ENCODE results near the gene SKA3.
"Not testable (repeated sequence)": the region's sequence is repeated elsewhere in the genome, so short reads cannot be mapped to it uniquely, and the experiment has no call there.

Gene SKA3

DNA sequence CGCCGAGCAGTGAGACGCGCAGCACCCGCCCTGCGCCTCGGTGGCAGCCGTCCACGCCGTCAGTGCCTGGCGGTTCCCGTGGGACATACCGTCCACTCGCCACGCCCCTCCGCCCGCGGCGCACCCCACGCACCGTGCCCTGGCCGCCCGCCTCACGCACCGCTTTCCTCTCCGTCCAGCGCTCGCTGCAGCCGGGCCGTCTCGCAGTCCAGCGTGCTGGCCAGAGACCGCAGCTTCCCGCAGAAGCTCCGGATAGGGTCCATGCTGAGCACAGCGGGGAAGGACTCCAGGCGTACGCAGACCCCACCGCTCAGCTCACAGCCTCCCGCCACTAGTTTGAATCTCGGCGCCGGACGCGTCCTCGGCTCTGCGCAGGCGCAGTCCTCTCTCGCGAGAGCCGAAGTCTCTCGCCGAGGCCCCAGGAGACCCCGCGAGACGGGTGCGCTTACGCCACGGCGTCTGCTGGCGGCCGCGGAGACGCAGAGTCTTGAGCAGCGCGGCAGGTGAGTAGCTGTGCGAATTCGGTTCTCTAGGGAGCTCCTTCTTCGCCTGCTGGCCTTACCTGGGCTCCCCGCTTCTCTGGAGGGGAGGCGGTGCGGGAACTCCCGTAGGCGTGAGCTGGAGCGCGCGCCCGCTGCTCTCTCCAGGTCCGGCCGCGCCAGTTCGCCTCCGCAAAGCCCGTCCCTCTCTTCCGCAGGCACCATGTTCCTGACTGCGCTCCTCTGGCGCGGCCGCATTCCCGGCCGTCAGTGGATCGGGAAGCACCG lies at the start of gene SKA3, which contains the start of gene MRPL57:
TSS of gene SKA3 (minus strand) at position 338 of the 767 bp plus-strand sequence. CDS start at position 263, 75 bp downstream.
TSS of gene MRPL57 (plus strand) at position 444 of the 767 bp plus-strand sequence. CDS start at position 703, 259 bp downstream.
- peak; percentile 87 for DNase-seq

DNA sequence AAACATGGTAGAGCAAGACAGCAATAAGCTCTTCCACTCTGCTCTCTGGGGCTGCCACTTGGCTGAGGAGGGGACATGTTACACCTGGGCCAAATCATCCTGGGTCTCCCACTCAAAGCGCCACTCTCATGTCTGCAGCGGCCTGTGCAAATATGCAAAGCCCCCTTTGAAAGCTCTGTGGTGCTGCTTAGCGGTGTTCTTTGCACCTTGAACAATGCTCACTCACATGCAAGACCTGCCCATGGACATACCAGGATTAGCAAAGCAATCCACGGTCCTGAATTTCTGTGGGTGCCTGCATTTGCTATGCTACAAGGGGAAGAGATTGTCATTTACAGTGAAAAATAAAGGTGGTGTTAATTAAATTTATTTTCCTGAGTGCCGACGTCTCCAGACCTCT lies 48.7 kb upstream of the SKA3 start:
- DNase-seq = no peak

DNA sequence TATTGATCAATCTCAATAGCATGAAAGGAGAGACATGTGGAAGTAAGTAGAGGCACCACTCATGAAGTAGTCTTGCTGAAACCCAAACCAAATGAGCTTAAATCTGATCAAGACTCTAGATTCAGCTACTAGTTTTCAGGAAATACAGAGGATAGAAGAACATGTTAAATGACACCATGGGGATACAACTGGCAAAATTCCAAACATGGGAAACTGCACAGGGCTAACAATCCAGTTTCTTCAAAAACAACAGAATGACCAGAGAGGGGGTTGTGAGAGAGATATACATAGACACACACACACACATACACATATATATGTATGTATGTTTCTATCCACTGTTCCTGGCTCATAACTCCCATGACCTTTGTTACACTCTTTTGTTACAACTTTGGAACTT lies 44.9 kb upstream of the SKA3 start:
- DNase-seq = no peak

DNA sequence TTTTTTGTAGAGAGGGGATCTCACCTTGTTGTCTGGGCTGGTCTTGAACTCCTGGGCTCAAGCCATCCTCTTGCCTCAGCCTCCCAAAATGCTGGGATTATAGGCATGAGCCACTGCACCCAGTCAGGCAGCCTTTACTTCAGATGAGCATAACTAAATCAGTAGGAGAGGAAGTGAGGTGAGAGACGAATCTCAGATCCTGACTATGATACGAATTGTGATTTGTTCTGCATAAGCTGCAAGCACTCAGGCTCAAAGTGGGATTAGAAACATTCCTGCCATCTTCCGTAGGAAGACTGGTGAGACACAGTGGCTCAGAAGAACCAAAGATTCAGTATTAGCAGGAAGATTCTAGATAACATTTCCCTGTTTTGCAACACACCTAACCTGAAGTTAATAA lies 43.4 kb upstream of the SKA3 start:
- not testable (repeated sequence) for DNase-seq

DNA sequence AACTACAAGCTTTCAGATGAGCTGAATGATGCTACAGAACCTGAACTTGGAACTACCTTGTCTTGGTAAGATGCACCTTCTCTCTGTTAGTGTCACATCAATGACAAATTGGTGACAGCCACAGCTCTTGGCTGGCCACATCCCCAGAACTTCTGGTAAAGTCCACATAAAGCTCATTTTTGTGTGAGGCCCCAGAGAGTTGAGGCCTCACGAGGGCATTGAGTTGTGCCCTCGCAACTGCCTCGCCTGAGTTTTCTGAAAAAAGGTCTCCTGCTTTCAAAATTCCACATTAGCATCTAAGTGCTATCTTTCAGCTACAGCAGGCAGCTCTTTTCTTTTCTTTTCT lies 42.7 kb upstream of the SKA3 start:
- DNase-seq = no peak

DNA sequence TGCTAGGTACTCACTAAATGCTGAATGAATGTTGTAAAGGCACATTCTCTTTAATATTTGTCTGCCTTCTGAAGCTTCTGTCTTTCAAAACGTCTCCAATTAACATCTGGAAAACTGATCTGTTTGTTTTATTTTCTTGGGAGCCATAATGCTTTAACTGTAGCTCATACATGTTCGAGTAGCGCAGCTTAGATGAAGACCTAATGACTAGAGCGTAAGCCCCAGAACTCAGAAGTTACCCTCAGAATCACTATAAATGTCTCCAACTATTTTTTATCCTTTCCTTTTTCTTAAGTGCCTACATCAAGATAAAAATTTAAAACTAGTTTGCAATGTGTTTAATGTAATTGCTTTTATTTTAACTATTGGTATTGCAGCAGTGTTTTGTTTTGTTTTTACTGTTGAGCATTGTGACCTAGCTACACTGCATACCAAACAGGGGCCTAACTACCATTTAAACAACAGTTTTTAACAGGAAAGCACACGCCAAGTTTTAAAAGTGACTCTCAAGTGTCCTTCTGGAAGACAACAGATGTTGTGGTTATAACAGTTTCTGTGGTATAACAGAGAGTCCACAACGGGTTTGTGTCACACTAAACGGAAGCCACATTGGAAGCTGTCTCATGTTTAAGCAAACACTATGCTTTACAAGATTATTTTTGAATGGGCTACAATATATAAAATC lies 42.1 kb upstream of the SKA3 start:
- DNase-seq = no peak

DNA sequence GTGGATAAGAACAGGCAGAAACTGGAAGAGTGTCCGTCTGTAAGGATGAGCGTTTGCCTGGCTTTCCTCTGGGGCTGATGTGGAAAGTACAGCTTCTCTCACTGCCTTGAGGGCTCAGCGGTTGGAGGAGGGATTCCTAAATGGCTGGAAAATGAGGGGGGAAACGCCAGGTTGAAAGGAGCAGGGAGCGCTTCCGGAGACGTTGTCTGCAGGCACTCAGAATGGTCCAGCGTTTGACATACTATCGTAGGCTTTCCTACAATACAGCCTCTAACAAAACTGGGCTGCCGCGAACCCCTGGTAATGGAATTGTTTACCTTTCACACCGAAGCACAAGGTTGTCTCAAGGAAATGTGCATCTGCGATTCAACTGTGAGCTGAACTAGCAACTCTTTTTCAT lies 40.0 kb upstream of the SKA3 start:
- no peak for DNase-seq

DNA sequence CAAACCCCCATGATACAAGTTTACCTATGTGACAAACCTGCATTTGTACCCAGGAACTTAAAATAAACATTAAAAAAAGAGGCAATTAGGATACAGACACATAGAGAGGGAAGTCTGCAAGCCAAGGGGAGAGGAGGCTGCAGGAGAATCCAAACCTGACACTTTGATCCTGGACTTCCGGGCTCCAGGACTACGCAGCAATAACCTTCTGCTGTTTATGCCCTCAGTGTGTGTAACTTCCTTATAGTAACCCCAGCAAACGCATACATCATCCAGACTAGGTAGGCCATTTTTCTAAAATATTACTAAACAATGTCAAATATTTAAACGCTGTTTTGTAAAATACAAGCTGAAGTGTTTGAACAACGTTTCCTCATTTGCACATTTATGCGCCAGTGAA lies 39.1 kb upstream of the SKA3 start:
- not testable (repeated sequence) for DNase-seq

DNA sequence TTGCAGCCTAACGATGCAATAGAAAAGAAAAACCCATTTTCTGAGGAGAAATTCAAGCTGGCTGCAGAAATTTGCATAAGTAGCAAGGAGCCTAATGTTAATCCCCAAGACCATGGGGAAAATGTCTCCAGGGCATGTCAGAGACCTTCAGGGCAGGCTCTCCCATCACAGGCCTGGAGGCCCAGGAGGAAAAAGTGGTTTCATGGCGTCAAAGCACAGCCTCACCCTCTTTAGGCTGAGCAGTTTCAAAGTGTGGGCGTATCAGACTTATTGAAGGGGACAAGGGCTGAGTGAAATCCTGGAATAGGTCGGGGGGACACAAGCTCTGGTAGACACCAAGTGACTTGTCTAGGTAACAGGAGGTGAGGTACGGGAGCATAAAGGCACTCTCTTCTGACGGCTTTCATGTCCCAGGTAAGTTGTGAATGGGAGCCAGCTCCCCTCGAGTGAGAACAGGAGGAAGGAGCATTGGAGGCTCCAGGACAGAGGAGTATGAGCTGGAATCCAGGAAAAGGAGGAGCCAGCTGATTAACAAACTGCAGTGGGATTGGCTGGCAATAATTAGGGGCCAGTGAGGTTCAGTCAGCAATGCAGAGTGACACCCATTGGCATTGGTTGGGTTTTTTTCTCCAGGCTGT lies 35.9 kb upstream of the SKA3 start:
- DNase-seq = no peak

DNA sequence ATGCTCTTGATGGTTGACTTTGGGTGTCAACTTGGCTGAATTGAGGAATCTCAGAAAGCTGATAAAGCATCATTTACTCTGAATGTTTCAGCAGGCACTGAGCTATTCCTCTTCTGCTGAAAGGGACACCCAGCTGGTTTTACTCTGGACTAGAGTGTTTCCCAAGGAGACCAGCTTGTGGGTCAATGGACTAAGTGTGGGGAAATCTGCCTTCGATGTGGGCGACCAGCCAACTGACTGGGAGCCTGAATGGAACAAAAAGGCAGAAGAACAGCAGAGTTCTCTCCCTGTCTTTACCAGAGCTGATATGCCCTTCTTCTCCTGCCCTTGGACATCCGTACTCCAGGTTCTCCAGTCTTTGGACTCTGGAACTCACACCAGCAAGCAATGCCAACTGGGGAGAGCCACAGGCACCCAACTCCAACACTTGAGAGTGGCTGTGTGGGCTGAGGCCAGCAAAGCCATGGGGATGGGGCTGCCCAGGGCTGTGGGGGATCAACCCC lies 32.4 kb upstream of the SKA3 start:
- DNase-seq = no peak

DNA sequence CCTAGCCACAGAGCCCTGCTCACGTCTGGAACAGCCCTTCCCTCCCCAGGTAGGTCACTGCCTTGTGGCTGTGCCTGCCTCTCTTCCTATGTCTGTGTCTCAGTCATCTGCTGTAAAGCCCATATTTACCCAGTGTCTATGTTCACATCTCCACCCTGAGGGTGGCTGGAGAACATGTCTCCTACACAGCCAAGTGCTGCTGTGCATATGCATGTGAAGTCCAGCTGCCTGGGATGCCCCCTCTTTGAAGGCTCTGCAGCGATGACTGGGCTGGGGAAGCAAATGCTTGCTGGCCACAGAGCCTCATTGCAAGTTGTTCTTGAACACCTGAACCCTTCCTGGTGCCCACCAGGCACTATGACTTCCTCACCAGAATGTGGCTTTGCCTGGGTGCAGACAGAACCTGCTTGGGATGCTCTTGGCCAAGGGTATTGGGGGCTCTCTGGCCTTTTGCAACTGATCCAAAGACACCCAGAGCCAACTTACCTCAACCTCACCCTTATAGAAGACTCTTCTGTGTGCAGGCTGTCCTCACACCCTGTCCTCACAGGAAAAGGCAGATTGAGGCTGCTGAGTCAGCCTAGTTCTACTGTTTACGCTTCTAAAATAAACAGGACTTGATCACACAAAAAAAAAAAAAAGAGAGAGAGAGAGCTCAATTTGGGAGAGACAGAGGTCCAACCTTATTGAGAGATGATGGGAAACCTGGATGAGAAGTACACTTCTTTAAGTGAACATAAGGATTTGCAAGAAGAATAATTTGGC lies 26.6 kb upstream of the SKA3 start:
- peak; percentile 6 for DNase-seq

DNA sequence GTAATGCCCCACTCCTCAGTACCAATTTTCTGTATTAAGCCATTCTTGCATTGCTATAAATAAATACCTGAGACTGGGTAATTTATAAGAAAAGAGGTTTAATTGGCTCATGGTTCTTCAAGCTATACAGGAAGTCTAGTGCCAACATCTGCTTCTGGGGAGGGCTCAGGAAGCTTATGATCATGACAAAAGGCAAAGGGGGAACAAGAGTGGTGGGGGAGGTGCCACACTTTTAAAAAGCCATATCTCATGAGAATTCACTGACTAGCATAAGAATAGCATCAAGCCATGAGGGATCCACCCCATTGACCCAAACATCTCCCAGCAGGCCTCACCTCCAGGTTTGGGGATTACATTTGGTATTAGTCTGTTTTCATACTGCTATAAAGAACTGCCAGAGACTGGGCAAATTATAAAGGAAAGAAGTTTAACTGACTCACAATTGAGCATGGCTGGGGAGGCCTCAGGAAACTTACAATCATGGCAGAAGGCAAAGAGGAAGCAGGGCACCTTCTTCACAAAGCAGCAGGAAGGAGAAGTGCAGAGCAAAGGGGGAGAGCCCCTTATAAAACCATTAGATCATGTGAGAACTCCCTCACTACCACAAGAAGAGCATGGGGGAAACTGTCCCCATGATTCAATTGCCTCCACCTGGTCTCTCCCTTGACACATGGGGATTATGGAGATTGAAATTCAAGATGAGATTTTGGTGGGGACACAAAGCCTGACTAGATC lies 25.3 kb upstream of the SKA3 start:
- DNase-seq = not testable (repeated sequence)

DNA sequence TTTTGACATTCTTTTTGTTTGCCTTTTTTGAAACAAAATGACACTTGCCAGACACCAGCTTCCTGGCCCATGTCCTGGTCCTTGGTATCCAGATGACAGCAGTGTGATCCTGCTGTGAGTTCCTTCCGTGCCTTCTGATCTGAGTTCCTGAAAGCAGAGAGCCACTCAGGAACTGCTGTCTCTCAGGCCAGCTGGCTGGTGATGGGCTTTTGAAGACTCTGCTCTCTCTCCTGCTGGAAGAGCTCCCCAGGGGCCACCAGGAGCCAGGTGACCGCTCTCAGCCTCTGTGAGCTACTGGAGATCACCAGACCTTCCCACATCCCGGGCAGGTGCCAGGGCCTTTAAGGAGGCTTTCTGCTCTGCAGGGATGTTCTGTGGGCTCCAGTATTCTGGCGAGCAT lies 22.0 kb upstream of the SKA3 start:
- not testable (repeated sequence) for DNase-seq

DNA sequence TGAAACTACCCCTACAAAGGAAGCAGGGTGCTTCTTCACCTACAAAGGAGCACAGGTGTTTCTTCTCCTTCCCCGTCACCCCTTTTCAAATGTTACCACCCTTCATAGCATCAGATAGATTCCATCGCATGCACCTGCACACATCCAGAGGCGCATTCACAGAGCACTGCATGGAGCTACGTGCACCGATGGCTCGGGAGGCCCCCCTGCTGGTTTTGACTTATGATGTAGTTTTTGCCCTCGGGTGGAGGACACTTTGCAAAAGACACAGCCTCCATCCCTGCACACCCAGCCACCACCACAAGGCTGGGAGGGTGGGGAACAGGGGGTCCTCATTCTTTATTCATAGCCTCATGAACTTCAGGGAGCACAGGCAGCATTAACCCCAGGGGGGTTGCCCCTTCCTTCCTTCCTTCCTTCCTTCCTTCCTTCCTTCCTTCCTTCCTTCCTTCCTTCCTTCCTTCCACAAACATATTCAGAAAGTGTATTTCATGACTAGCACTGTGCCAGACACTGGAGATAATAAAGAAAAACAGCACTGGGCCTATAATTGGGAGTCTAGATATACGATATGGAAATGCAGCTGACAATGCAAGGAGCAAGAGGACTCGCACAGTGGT lies 21.4 kb upstream of the SKA3 start:
- not testable (repeated sequence) for DNase-seq

DNA sequence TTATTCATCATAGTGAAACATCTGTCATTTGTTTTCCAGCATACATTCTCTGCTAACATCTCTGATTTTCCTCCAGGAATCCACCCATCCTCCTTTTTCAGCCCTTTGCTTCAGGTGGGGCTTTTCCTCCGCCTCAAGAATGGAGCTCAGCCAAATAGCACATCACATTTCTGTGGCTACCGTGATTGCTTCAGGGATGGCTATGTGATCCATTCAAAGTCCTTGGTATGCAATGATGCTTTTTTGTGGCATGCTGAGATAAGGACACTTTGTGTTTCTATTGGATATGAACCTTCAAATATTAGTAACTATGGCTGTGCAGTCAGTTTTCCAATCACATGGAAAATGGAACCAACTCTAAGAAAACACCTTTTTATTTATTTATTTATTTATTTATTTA lies 18.4 kb upstream of the SKA3 start:
- DNase-seq = not testable (repeated sequence)

DNA sequence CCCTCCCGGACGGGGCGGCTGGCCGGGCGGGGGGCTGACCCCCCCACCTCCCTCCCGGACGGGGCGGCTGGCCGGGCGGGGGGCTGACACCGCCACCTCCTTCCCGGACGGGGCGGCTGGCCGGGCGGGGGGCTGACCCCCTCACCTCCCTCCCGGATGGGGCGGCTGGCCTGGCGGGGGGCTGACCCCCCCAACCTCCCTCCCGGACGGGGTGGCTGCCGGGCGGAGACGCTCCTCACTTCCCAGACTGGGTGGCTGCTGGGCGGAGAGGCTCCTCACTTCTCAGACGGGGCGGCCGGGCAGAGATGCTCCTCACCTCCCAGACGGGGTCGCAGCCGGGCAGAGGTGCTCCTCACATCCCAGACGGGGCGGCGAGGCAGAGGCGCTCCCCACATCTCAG lies 10.1 kb upstream of the SKA3 start:
- DNase-seq = not testable (repeated sequence)

DNA sequence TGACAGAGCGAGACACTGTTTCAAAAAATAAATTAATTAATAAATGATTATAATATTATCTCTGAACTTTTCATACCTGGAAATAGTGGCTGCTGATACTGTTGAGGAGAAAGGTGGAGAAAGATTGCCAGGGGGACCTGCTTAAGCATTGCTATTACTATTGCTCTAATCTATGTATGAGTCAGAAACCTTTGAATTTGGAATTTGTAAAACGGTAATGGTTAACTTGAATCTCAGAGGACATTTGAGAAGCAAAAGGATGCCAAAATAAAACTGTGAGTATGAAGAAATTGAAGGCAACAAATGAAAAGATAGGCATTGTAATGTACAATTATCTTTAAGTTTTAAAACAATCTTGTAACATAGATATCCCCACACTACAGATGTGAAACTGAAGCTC lies 5.3 kb upstream of the SKA3 start:
- DNase-seq = no peak

DNA sequence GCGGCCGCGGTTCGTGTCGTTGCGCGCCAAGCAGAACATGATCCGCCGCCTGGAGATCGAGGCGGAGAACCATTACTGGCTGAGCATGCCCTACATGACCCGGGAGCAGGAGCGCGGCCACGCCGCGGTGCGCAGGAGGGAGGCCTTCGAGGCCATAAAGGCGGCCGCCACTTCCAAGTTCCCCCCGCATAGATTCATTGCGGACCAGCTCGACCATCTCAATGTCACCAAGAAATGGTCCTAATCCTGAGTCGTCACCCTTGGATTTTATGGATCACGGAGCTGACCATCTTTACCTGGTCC lies 581 bp upstream of the SKA3 start:
- DNase-seq = no peak

DNA sequence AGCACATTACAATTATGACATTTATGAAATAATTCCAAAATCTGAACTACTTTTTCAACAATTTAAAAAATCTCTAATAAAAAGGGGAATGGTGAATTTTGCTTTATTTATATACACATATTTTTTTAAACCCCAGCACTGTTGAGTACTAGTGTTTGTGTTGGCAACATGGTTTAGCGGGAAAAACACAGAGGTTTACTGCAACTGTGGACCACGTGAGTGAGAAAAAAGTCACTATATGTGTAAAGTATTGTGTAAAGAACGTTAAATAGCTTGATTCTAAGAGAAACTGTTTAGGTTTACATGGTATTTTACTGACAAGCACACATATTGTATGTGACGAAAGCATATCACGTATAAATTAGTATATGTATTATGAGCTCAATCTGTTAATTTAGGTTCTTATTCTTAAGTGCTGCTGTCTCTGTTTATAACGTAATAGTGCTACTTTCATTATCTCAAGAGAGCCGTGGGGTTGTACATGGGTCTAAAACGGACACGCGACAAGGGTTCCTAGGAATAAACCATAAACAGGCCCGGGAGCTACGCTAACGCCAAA lies 617 bp downstream of the SKA3 start:
- peak; percentile 22 for DNase-seq

DNA sequence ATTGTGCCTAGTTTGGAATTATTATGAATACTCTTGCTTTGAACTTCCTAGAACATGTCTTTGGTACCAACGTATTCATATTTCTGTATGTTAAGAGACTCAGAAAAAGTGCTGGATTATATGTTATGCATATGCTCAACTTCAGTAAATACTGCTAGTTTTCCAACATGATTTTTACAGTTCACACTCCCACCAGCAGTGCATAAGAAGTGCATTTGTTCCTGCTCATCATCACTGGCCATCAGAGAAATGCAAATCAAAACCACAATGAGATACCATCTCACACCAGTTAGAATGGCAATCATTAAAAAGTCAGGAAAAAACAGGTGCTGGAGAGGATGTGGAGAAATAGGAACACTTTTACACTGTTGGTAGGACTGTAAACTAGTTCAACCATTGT lies 2.6 kb downstream of the SKA3 start:
- DNase-seq = not testable (repeated sequence)

DNA sequence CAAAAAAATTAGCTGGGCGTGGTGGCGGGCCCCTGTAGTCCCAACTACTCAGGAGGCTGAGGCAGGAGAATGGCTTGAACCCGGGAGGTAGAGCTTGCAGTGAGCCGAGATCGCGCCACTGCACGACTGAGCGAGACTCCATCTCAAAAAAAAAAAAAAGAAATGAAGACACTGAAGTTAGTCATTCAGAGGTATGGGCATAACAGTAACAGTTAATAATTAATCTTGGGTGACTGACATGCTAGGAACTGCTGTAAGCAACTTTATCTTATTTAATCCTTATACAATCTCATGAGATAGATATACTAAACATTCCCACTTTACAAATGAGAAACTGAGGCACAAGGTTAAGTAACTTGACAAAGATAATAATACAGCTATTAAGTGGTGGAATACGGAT lies 4.9 kb downstream of the SKA3 start:
- no peak for DNase-seq

DNA sequence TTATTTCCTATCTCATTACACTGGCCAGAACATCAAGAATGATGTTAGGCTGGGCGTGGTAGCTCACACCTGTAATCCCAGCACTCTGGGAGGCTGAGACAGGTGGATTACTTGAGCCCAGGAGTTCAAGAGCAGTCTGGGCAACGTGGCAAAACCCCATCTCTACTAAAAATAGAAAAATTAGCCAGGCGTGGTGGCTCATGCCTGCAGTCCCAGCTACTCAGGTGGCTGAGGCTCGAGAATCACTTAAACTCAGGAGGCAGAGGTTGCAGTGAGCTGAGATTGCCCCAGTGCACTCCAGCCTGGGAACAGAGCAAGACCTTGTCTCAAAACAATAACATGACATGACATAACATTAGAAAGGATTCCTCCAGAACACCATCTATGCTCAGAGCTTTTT lies 10.7 kb downstream of the SKA3 start:
- not testable (repeated sequence) for DNase-seq

Measured in NCI-H2029 (cell line).